Fibroblast of villous mesenchyme (primary cell): ENCODE measurements around the gene PRDM16. TPM values are rescaled to one million over a fixed set of nuclear protein-coding genes. Genes with fewer than 3 reads are reported as not detected.

Source experiments
- DNase-seq: peaks from one replicate; pipeline ENCODE4 v3.0.0-alpha.2; 2010; ENCODE audit warnings: low read depth
- H3K4me3 ChIP-seq: 2 replicates; pipeline ENCODE4 v1.5.1; 2011; ENCODE audit warnings: low read depth, mild to moderate bottlenecking, low read length
- total RNA-seq: library from RNA; depleted of rRNA; stranded (reverse); fragments of >200 nt; gene quantifications from 2 replicates; pipeline ENCODE4 v1.2.3, GENCODE V29; 2012
- TF ChIP-seq, protein P1 (sequence below): IDR thresholded peaks from 2 replicates; pipeline ENCODE4 v1.5.1; 2012; ENCODE audit warnings: low read depth, mild to moderate bottlenecking, low read length; ENCODE audit not compliant: insufficient read depth

The PRDM16 gene
- total RNA-seq, 1 donor: 1.7 TPM

DNA sequence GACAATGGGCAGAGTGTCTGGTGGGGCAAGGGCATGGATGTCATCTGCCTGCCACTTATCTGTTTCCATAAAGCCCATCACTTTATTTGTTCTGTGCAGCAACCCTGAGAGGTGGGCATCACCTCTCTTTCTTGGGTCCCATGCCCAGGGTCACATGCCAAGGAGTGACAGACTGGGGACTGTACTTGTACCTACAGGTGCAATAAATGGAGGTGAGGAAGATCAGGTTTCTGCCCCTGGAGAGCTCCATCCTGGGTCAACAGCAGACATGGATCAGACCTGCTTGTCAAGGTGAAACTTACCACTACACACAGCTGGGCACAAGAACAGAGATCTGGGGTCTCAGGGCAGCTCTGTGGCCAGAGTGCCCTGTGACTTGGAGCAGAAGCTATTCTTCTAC is 18.4 kb upstream of the PRDM16 start:
- DNase-seq: no peak

DNA sequence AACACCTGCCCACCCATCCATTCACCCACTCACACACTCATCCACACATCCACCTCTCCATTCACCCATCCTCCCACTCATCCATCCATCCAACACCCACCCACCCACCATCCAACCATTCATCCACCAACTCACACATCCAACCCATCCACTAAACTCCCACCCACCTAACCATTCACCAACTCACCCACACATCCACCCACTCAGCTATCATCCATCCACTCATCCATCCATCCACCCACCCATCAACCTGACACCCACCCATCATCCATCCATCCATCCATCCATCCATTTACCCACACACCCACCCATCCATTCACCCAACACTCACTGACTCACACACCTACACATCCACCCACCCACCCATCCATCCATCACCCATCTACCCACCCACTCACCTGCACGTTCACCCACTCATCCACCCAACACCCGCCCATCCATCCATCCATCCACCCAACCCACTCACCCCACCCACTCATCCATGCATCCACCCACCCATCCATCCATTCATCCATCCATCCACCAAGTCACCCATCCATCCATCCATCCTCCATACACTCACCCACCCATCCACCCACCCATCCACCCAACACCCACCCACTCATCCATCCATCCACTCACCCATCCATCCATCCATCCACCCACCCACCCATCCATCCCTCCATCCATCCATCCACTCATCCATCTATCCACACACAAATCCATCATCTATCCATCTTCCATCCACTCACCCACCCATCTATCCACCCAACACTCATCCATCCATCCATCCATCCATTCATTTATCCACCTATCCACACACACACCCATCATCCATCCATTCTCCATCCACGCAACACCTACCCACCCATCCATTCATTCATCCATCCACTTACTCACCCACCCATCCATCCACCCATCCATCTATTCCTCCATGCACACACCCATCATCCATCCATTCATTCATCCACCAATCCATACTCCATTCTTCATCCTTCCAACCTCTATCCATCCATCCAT is 17.4 kb upstream of the PRDM16 start:
- TF ChIP-seq, protein P1, sequence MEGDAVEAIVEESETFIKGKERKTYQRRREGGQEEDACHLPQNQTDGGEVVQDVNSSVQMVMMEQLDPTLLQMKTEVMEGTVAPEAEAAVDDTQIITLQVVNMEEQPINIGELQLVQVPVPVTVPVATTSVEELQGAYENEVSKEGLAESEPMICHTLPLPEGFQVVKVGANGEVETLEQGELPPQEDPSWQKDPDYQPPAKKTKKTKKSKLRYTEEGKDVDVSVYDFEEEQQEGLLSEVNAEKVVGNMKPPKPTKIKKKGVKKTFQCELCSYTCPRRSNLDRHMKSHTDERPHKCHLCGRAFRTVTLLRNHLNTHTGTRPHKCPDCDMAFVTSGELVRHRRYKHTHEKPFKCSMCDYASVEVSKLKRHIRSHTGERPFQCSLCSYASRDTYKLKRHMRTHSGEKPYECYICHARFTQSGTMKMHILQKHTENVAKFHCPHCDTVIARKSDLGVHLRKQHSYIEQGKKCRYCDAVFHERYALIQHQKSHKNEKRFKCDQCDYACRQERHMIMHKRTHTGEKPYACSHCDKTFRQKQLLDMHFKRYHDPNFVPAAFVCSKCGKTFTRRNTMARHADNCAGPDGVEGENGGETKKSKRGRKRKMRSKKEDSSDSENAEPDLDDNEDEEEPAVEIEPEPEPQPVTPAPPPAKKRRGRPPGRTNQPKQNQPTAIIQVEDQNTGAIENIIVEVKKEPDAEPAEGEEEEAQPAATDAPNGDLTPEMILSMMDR: no peak
- DNase-seq: no peak
- no peak overlapping the region for H3K4me3 ChIP-seq

More for the DNA sequence above, 18.4 kb upstream of the PRDM16 start:
- no peak overlapping the region for H3K4me3 ChIP-seq
- TF ChIP-seq, protein P1: no peak

DNA sequence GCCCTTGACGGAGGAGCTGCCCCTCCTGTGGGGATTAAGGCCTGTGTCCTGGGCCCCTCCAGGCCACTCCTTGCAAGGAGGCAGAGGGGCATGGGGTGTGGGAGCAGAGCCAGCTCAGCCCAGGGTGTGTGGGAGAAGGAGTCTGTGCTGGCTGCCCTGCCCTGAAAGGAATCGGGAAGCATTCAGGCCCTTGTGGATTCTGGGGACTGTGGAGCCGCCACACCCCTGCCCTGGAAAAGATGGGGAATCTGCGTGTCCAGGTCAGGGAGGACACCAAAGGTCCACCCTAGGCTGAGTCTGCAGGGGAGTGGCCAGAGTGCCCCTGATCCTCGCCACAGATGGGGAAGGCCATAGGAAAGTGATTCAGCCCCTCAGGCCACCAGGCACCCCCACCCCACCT is 16.5 kb upstream of the PRDM16 start:
- no peak overlapping the region for H3K4me3 ChIP-seq
- DNase-seq: no peak
- TF ChIP-seq, protein P1: no peak

DNA sequence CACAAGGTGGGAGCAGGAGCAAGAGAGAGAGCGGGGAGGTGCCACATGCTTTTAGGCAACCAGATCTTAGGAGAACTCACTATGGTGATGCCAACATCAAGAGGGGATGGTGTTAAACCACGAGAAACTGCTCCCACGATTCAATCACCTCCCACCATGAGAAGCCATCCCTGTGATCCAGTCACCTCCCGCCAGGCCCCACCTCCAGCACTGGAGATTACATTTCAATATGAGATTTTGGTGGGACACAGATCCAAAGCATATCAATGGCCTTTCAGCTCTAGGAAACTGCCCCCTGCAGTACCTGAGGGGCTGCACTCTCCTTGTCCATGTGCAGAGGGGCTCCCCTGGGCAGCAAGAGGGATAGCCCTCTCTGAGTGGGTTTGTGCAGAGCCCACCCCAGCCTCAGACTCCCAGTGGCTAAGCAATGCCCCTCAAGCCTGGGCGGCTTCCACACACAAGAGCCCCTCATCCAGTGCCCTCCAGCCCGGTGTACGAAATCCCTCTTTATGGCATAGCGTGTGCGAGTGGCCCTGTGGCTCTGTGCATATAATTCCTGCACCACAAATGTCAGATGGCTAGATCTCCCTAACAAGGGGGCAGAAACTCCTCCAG is 15.5 kb upstream of the PRDM16 start:
- TF ChIP-seq, protein P1: no peak
- DNase-seq: no peak
- H3K4me3 ChIP-seq: no peak overlapping the region

DNA sequence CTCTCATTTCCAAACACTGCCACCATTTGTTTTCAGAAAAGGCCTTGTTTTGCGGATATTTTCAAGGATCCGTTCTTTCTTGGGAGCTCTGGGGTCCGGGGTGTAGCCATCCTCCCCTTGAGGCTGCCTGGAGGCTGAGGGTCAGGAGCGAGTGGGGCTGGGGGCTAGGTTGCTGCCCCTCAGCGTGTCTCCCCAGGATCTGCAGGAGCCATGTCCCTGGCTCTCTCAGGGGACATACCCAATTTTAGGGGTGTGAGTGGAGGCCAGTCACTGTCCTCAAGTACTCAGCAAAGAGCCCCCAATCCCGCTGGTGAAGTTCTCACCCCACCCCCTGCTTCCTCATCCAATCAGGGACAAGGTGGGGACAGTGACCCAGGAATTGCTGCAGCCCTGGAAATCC is 15.0 kb upstream of the PRDM16 start:
- no peak for DNase-seq
- no peak overlapping the region for H3K4me3 ChIP-seq
- TF ChIP-seq, protein P1: no peak

DNA sequence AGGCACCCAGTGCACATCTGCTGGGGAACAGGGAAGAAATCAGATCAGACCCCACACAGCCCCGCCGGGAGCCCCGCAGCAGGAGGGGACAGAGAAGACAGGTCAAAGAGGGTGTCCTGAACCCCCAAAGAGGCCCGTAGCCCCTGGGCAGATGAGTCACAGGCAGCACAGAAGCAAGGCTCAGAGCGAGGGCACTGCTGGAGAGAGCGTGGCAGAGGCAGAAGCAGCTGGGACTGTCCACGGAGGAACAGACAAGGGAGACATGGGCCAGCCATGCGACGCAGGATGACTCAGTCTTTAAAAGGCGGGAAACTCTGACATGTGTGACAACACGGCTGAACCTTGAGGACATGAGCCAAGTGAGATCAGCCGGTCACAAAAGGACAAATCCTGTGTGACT is 14.5 kb upstream of the PRDM16 start:
- no peak for DNase-seq
- H3K4me3 ChIP-seq: no peak overlapping the region
- TF ChIP-seq, protein P1: no peak
